Natural killer cell (primary cell): ENCODE measurements around the gene MAPKAP1. TPM values are rescaled to one million over a fixed set of nuclear protein-coding genes. Genes with fewer than 3 reads are reported as not detected.

ENCODE experiments used
- ATAC-seq, 3 donors: fragments of 150-1000 bp in 2 of 3; fragments of 200-7000 bp in 1 of 3; cut with Tn5 transposase; 1 replicate in 1 of 3; 2 replicates in 2 of 3; pipeline ENCODE4 v1.10.0; 2021; ENCODE audit warnings: mild to moderate bottlenecking in 2 of 3, moderate library complexity in 2 of 3
- DNase-seq, 2 donors: peaks; one replicate each; pipeline versions ENCODE4 v3.0.0 to v3.0.0-alpha.2; 2013 to 2021; ENCODE audit warnings: mixed read lengths in 1 of 2
- H3K27ac ChIP-seq: one replicate; pipeline ENCODE4 v1.5.1; 2013; ENCODE audit warnings: mild to moderate bottlenecking, low read length
- H3K27me3 ChIP-seq: one replicate; pipeline ENCODE4 v1.6.1; 2013; ENCODE audit warnings: low read length; ENCODE audit not compliant: control insufficient read depth, insufficient read depth
- H3K36me3 ChIP-seq: one replicate; pipeline ENCODE4 v1.6.1; 2013; ENCODE audit warnings: low read length; ENCODE audit not compliant: control insufficient read depth, insufficient read depth
- H3K4me1 ChIP-seq: one replicate; pipeline ENCODE4 v1.6.1; 2013; ENCODE audit warnings: low read length; ENCODE audit not compliant: control insufficient read depth, insufficient read depth
- H3K4me3 ChIP-seq: one replicate; pipeline ENCODE4 v1.5.1; 2013; ENCODE audit warnings: low read length
- H3K9me3 ChIP-seq: one replicate; pipeline ENCODE4 v1.6.1; 2013; ENCODE audit warnings: low read length; ENCODE audit not compliant: control insufficient read depth, insufficient read depth
- H3K27ac Mint-ChIP-seq, 2 donors: one replicate each; pipeline ENCODE4 v1.8.0; 2022; ENCODE audit warnings: mild to moderate bottlenecking in 2 of 2, mixed read lengths in 2 of 2, moderate library complexity in 1 of 2
- H3K27me3 Mint-ChIP-seq, 2 donors: one replicate each; pipeline ENCODE4 v1.8.0; 2022; ENCODE audit warnings: low read depth in 2 of 2, mixed read lengths in 2 of 2
- H3K36me3 Mint-ChIP-seq: one replicate; pipeline ENCODE4 v1.8.0; 2022; ENCODE audit warnings: mixed read lengths
- H3K4me1 Mint-ChIP-seq, 2 donors: one replicate each; pipeline ENCODE4 v1.8.0; 2022; ENCODE audit warnings: mixed read lengths in 2 of 2
- H3K4me3 Mint-ChIP-seq: one replicate; pipeline ENCODE4 v1.8.0; 2022; ENCODE audit warnings: mild to moderate bottlenecking, moderate library complexity, mixed read lengths
- H3K9me3 Mint-ChIP-seq, 2 donors: one replicate each; pipeline ENCODE4 v1.8.0; 2022; ENCODE audit warnings: mixed read lengths in 2 of 2
- WGBS: methylation state at CpG from one replicate; pipeline ENCODE4 v1.1.7; 2013; ENCODE audit warnings: missing lambda C conversion rate; ENCODE audit not compliant: insufficient coverage; 5-methylcytosine and 5-hydroxymethylcytosine counted together
- intact Hi-C: fragments of 100-400 bp; cut with micrococcal nuclease; formaldehyde crosslinking; loops from one replicate; pipeline ENCODE4 v1.14.2; 2022
- total RNA-seq, 4 donors: library from RNA; stranded (reverse); fragments of 120-200 nt in 1 of 4; gene quantifications; one replicate each; pipeline versions ENCODE4 v1.2.3 to v1.2.4, GENCODE V29; 2013 to 2022
- TF ChIP-seq, protein P1 (sequence below): fragments of 200-600 bp; IDR thresholded peaks from one replicate; pipeline ENCODE4 v1.8.0; 2022; ENCODE audit warnings: antibody characterized with exemption

Gene MAPKAP1
- total RNA-seq, 3 donors from 2014 or later (not counting 1 experiment from before 2014, with no cell fraction given), result 51.1 to 73.0 (median 58.8) TPM

DNA sequence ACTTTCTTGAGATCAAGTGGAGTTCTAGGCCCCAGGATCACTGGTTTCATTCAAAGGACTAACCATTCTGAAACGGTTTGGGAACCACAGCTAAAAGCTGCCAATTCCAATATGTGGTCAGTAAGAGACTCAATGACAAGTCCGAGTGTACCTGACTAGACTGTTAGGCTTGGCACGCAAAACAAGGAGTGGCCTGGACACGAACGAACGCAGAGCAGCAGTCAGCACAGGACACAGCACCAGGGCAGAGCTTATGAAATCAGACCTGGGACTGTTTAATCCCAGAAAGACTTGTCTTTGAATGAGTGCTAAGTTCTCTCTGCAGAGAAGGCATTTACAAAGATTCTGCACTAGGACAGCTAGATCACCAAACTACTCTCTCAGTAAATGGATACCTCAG is 231.6 kb downstream of the MAPKAP1 start:
- no peak overlapping the region for H3K4me3 ChIP-seq
- H3K4me3 Mint-ChIP-seq, result no peak overlapping the region
- WGBS, result 96% methylated on average over 6 of the region's 6 CpGs
- TF ChIP-seq, protein P1, sequence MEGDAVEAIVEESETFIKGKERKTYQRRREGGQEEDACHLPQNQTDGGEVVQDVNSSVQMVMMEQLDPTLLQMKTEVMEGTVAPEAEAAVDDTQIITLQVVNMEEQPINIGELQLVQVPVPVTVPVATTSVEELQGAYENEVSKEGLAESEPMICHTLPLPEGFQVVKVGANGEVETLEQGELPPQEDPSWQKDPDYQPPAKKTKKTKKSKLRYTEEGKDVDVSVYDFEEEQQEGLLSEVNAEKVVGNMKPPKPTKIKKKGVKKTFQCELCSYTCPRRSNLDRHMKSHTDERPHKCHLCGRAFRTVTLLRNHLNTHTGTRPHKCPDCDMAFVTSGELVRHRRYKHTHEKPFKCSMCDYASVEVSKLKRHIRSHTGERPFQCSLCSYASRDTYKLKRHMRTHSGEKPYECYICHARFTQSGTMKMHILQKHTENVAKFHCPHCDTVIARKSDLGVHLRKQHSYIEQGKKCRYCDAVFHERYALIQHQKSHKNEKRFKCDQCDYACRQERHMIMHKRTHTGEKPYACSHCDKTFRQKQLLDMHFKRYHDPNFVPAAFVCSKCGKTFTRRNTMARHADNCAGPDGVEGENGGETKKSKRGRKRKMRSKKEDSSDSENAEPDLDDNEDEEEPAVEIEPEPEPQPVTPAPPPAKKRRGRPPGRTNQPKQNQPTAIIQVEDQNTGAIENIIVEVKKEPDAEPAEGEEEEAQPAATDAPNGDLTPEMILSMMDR, result no peak
- H3K36me3 ChIP-seq, result peaks cover 9% of the 10 kb centered on the region
- no peaks in the 10 kb centered on the region for H3K27me3 Mint-ChIP-seq
- no peaks in the 10 kb centered on the region for H3K9me3 Mint-ChIP-seq
- H3K36me3 Mint-ChIP-seq, result peaks cover 6% of the 10 kb centered on the region
- H3K27ac ChIP-seq, result no peak overlapping the region
- no peak for DNase-seq
- no peak overlapping the region for H3K27ac Mint-ChIP-seq
- H3K9me3 ChIP-seq, result no peaks in the 10 kb centered on the region
- no peaks in the 10 kb centered on the region for H3K4me1 ChIP-seq
- ATAC-seq, result no peak
- no peaks in the 10 kb centered on the region for H3K27me3 ChIP-seq
- peaks cover 0 to 6% of the 10 kb centered on the region in 2 donors for H3K4me1 Mint-ChIP-seq
- intact Hi-C loops, result no loop called here

DNA sequence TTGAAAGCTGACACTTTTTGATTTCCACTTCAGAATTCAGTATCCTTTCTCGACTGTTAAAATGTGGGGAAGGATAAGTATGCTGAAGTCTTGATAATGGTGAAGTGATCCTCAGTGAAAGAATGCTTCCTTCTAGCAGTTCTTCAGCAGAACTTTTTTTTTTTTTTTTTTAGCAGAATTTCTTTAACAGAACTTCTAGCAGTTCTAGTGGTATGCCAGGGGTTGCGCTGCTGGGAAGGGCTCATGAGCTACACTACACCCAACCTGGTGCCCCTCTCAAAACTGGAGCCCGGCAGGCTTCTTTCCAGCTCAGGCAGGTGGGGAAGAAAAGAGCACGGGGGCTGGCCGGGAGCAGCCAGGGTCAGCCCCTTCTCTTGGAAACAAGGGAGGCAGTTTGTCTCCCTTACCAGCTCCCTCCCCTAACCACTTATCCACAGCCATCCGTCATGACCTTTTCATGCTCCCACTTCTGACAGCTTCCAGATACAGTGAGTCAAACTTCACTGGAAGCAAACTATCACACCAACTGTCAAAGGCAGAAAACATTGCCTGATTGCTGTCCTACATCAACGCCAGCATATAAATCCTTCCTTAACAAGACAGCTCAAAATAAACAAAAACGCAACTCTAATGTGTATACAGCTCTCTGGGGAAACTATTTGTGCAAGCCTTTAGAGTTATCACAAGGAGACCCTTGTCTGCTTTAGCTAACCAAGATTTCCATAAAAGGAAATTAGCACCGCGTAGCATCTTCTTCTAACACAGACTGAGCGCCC is 233.9 kb downstream of the MAPKAP1 start:
- DNase-seq, result no peak
- intact Hi-C loops, result no loop called here
- H3K27me3 ChIP-seq, result no peaks in the 10 kb centered on the region
- ATAC-seq, result no peak
- no peaks in the 10 kb centered on the region for H3K9me3 ChIP-seq
- H3K4me1 ChIP-seq, result no peaks in the 10 kb centered on the region
- Mint-ChIP-seq H3K4me3 (no peak overlapping the region), H3K4me1 (peaks cover 0 to 7% of the 10 kb centered on the region in 2 donors), H3K27me3 (no peaks in the 10 kb centered on the region), H3K27ac (no peak overlapping the region), H3K9me3 (no peaks in the 10 kb centered on the region), H3K36me3 (peaks cover 5% of the 10 kb centered on the region)
- TF ChIP-seq, protein P1, result no peak
- no peaks in the 10 kb centered on the region for H3K36me3 ChIP-seq
- 95% methylated on average over 8 of the region's 11 CpGs for WGBS
- no peak overlapping the region for H3K27ac ChIP-seq
- H3K4me3 ChIP-seq, result no peak overlapping the region

DNA sequence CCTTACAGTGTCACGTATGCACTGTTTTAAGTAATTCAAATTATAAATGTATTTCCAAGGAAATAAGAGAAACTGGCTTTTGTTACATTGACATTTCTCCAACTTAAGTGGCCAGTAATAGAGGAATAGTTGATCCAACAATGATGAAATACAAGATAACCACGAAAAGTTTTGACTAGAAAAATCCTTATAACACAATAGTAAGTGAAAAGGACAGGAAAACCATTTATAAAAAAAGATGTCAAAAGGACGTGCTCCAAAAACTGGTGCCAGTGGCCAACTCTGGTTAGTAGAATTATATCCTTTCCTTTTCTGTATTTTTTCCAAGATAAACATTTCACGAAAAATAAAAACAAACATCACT is 234.5 kb downstream of the MAPKAP1 start:
- Histone ChIP-seq H3K4me1 (no peaks in the 10 kb centered on the region), H3K9me3 (no peaks in the 10 kb centered on the region), H3K36me3 (peaks cover 2% of the 10 kb centered on the region), H3K27ac (no peak overlapping the region), H3K4me3 (no peak overlapping the region), H3K27me3 (no peaks in the 10 kb centered on the region)
- no peak for DNase-seq
- peaks cover 0 to 7% of the 10 kb centered on the region in 2 donors for H3K4me1 Mint-ChIP-seq
- H3K27me3 Mint-ChIP-seq, result no peaks in the 10 kb centered on the region
- H3K27ac Mint-ChIP-seq, result no peak overlapping the region
- H3K36me3 Mint-ChIP-seq, result no peaks in the 10 kb centered on the region
- no peaks in the 10 kb centered on the region for H3K9me3 Mint-ChIP-seq
- intact Hi-C loops, result no loop called here
- no peak overlapping the region for H3K4me3 Mint-ChIP-seq
- WGBS, result 100% methylated on average over 1 of the region's 4 CpGs
- TF ChIP-seq, protein P1, result no peak
- no peak for ATAC-seq
